HG02870 (cell line): ENCODE results near the gene SPINK2.

ENCODE experiments used
- ATAC-seq: cut with Tn5 transposase; IDR thresholded peaks from one replicate; pipeline ENCODE4 v1.9.1; 2021; ENCODE audit warnings: mild to moderate bottlenecking, moderate library complexity; ENCODE audit not compliant: unreplicated experiment

SPINK2 gene

GRCh38 chr4:56821381-56822243 lies at the start of gene SPINK2:
Gene SPINK2 (minus strand): TSS chr4:56821701. CDS start chr4:56821662, 39 bp downstream.
- no peak for ATAC-seq

- ATAC-seq, result no peak
These were observed 49.4 kb upstream of the SPINK2 start for GRCh38 chr4:56870946-56871345.

GRCh38 chr4:56863441-56864139 lies 42.1 kb upstream of the SPINK2 start:
- ATAC-seq, result peak; percentile 43

GRCh38 chr4:56861360-56861759 lies 39.9 kb upstream of the SPINK2 start:
- ATAC-seq, result no peak

- ATAC-seq, result peak; percentile 35
These were observed 39.3 kb upstream of the SPINK2 start for GRCh38 chr4:56860781-56861180.

- ATAC-seq, result peak; percentile 68
These were observed 38.3 kb upstream of the SPINK2 start for GRCh38 chr4:56859841-56860240.

GRCh38 chr4:56857601-56858309 lies 36.3 kb upstream of the SPINK2 start:
- no peak for ATAC-seq

GRCh38 chr4:56856656-56857055 lies 35.2 kb upstream of the SPINK2 start:
- no peak for ATAC-seq

- no peak for ATAC-seq
These were observed 29.4 kb upstream of the SPINK2 start for GRCh38 chr4:56850910-56851309.

GRCh38 chr4:56844802-56845580 lies 23.5 kb upstream of the SPINK2 start:
- ATAC-seq, result peak; percentile 52

GRCh38 chr4:56843421-56843899 lies 22.0 kb upstream of the SPINK2 start:
- ATAC-seq, result no peak

GRCh38 chr4:56840559-56840958 lies 19.1 kb upstream of the SPINK2 start:
- no peak for ATAC-seq

- peak; percentile 70 for ATAC-seq
These were observed 7.5 kb upstream of the SPINK2 start for GRCh38 chr4:56828784-56829535.

- ATAC-seq, result no peak
These were observed 2.6 kb upstream of the SPINK2 start for GRCh38 chr4:56823933-56824600.

- no peak for ATAC-seq
These were observed 2.7 kb downstream of the SPINK2 start for GRCh38 chr4:56818797-56819196.

GRCh38 chr4:56817840-56818491 lies 3.5 kb downstream of the SPINK2 start:
- peak; percentile 92 for ATAC-seq

- no peak for ATAC-seq
These were observed 14.8 kb downstream of the SPINK2 start for GRCh38 chr4:56806666-56807065.

- ATAC-seq, result no peak
These were observed 16.9 kb downstream of the SPINK2 start for GRCh38 chr4:56804551-56804950.

GRCh38 chr4:56803471-56803870 lies 18.0 kb downstream of the SPINK2 start:
- ATAC-seq, result no peak
